ENCODE results near the gene COG1. TPM values are rescaled to one million over a fixed set of nuclear protein-coding genes. Genes with fewer than 3 reads are reported as not detected.

Gene COG1
- total RNA-seq, 4 donors from 2014 or later: 18.8 to 61.6 (median 22.7) TPM

- intact Hi-C loops (cut with DNase I; ENCODE audit: low total_unique reads): no loop called here
- H3K9me3 ChIP-seq: no peaks in the 10 kb centered on the region
- no peaks in the 10 kb centered on the region for H3K36me3 ChIP-seq
- no peak overlapping the region for H3K27ac ChIP-seq
- no peak overlapping the region for H3K4me3 ChIP-seq
- no peaks in the 10 kb centered on the region for H3K27me3 ChIP-seq
- DNase-seq: no peak
- no peak for TF ChIP-seq CTCF (IDR thresholded peaks at IDR 0.05)
- no peak for TF ChIP-seq POLR2A (IDR thresholded peaks at IDR 0.05)
- no peaks in the 10 kb centered on the region for H3K4me1 ChIP-seq
These were observed 41.9 kb downstream of the COG1 start for GRCh38 chr17:73234736-73235135.

- no peak for TF ChIP-seq CTCF (IDR thresholded peaks at IDR 0.05)
- no peak for TF ChIP-seq POLR2A (IDR thresholded peaks at IDR 0.05)
- H3K4me3 ChIP-seq: no peak overlapping the region
- no peaks in the 10 kb centered on the region for H3K27me3 ChIP-seq
- H3K9me3 ChIP-seq: no peaks in the 10 kb centered on the region
- H3K36me3 ChIP-seq: no peaks in the 10 kb centered on the region
- no peaks in the 10 kb centered on the region for H3K4me1 ChIP-seq
- intact Hi-C loops (cut with DNase I; ENCODE audit: low total_unique reads): no loop called here
- no peak for DNase-seq
- H3K27ac ChIP-seq: no peak overlapping the region
These were observed 44.9 kb downstream of the COG1 start for GRCh38 chr17:73237714-73238113.

GRCh38 chr17:73240561-73240960, 47.7 kb downstream of the COG1 start:
- DNase-seq: no peak
- Histone ChIP-seq H3K27ac (no peak overlapping the region), H3K36me3 (no peaks in the 10 kb centered on the region), H3K4me1 (no peaks in the 10 kb centered on the region), H3K27me3 (no peaks in the 10 kb centered on the region), H3K4me3 (no peak overlapping the region), H3K9me3 (no peaks in the 10 kb centered on the region)
- intact Hi-C loops (cut with DNase I; ENCODE audit: low total_unique reads): no loop called here
- no peak for TF ChIP-seq CTCF (IDR thresholded peaks at IDR 0.05)
- TF ChIP-seq POLR2A (IDR thresholded peaks at IDR 0.05): no peak

GRCh38 chr17:73247726-73248125, 54.9 kb downstream of the COG1 start:
- H3K27me3 ChIP-seq: no peaks in the 10 kb centered on the region
- no peak for DNase-seq
- TF ChIP-seq CTCF (IDR thresholded peaks at IDR 0.05) (no peak), POLR2A (IDR thresholded peaks at IDR 0.05) (no peak)
- intact Hi-C loops (cut with DNase I; ENCODE audit: low total_unique reads): no loop called here
- H3K4me1 ChIP-seq: no peaks in the 10 kb centered on the region
- H3K9me3 ChIP-seq: no peaks in the 10 kb centered on the region
- H3K36me3 ChIP-seq: no peaks in the 10 kb centered on the region
- H3K27ac ChIP-seq: no peak overlapping the region
- no peak overlapping the region for H3K4me3 ChIP-seq

- Histone ChIP-seq H3K4me1 (no peaks in the 10 kb centered on the region), H3K36me3 (no peaks in the 10 kb centered on the region), H3K27ac (no peak overlapping the region), H3K4me3 (no peak overlapping the region), H3K9me3 (no peaks in the 10 kb centered on the region), H3K27me3 (no peaks in the 10 kb centered on the region)
- no peak for TF ChIP-seq POLR2A (IDR thresholded peaks at IDR 0.05)
- TF ChIP-seq CTCF (IDR thresholded peaks at IDR 0.05): no peak
- intact Hi-C loops (cut with DNase I; ENCODE audit: low total_unique reads): no loop called here
- no peak for DNase-seq
These were observed 55.7 kb downstream of the COG1 start for GRCh38 chr17:73248532-73248931.

Data from uterus (tissue), 4 donors.